ENCODE measurements around the gene MBTPS1. TPM values are rescaled to one million over a fixed set of nuclear protein-coding genes. Genes with fewer than 3 reads are reported as not detected.

Gene MBTPS1
- total and polyA plus RNA-seq, 9 of the 15 experiments (the other 6 are each of a cell fraction or from before 2014, with no cell fraction given), result 2.8 to 57.6 (median 43.8) TPM

GRCh38 chr16:84116720-84117493 lies at the start of gene MBTPS1 (continued):
- TF ChIP-seq ZNF316 (IDR thresholded peaks at IDR 0.05), result no peak
- TF ChIP-seq RNF2 (IDR thresholded peaks at IDR 0.05), result no peak
- no peak for TF ChIP-seq ELF4 (CRISPR knock-in tag; IDR thresholded peaks at IDR 0.05)
- peak; percentile 89 for TF ChIP-seq MGA (IDR thresholded peaks at IDR 0.05)
- no peak for TF ChIP-seq E4F1 (CRISPR knock-in tag; IDR thresholded peaks at IDR 0.05; ENCODE audit: borderline replicate concordance)
- TF ChIP-seq, protein P1, sequence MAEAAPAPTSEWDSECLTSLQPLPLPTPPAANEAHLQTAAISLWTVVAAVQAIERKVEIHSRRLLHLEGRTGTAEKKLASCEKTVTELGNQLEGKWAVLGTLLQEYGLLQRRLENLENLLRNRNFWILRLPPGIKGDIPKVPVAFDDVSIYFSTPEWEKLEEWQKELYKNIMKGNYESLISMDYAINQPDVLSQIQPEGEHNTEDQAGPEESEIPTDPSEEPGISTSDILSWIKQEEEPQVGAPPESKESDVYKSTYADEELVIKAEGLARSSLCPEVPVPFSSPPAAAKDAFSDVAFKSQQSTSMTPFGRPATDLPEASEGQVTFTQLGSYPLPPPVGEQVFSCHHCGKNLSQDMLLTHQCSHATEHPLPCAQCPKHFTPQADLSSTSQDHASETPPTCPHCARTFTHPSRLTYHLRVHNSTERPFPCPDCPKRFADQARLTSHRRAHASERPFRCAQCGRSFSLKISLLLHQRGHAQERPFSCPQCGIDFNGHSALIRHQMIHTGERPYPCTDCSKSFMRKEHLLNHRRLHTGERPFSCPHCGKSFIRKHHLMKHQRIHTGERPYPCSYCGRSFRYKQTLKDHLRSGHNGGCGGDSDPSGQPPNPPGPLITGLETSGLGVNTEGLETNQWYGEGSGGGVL (CRISPR knock-in tag; IDR thresholded peaks at IDR 0.05), result no peak
- TF ChIP-seq C11orf30 (IDR thresholded peaks at IDR 0.05; ENCODE audit: low read depth), result peak; percentile 32; the same call in 1 of the 2 replicates
- peak; percentile 67 for TF ChIP-seq SAFB (IDR thresholded peaks at IDR 0.05; ENCODE audit: borderline replicate concordance, low read depth, low read length)
- 0 out of 2 replicates have a peak, but pooled peaks have one; percentile 72 for TF ChIP-seq ZNF431 (CRISPR knock-in tag; IDR thresholded peaks at IDR 0.05)
- TF ChIP-seq ZNF436 (CRISPR knock-in tag; IDR thresholded peaks at IDR 0.05), result no peak
- TF ChIP-seq SRSF3 (IDR thresholded peaks at IDR 0.05; ENCODE audit: insufficient read depth, low read length), result 0 out of 2 replicates have a peak, but pooled peaks have one; percentile 52
